ENCODE measurements around the gene USH1C. TPM values are rescaled to one million over a fixed set of nuclear protein-coding genes. Genes with fewer than 3 reads are reported as not detected.

Gene USH1C
- total RNA-seq, 1 experiment from 2014 or later = not detected

- DNase-seq (ENCODE audit: low read depth, low spot score) = no peak
- in situ Hi-C loops (cut with HindIII; ENCODE audit: low pct_unique_long_range_greater_than_20kb, low sequenced_read_pairs) = no loop called here
These were observed 10.3 kb downstream of the USH1C start for GRCh38 chr11:17533778-17534415.

GRCh38 chr11:17533341-17533740, 10.9 kb downstream of the USH1C start:
- in situ Hi-C loops (cut with HindIII; ENCODE audit: low pct_unique_long_range_greater_than_20kb, low sequenced_read_pairs) = no loop called here
- DNase-seq (ENCODE audit: low read depth, low spot score) = no peak

GRCh38 chr11:17532784-17533183, 11.4 kb downstream of the USH1C start:
- in situ Hi-C loops (cut with HindIII; ENCODE audit: low pct_unique_long_range_greater_than_20kb, low sequenced_read_pairs) = no loop called here
- no peak for DNase-seq (ENCODE audit: low read depth, low spot score)

GRCh38 chr11:17531636-17532113, 12.5 kb downstream of the USH1C start:
- in situ Hi-C loops (cut with HindIII; ENCODE audit: low pct_unique_long_range_greater_than_20kb, low sequenced_read_pairs) = no loop called here
- no peak for DNase-seq (ENCODE audit: low read depth, low spot score)

- no peak for DNase-seq (ENCODE audit: low read depth, low spot score)
- in situ Hi-C loops (cut with HindIII; ENCODE audit: low pct_unique_long_range_greater_than_20kb, low sequenced_read_pairs) = no loop called here
These were observed 13.1 kb downstream of the USH1C start for GRCh38 chr11:17531071-17531600.

GRCh38 chr11:17529844-17530185, 14.4 kb downstream of the USH1C start:
- DNase-seq (ENCODE audit: low read depth, low spot score) = no peak
- in situ Hi-C loops (cut with HindIII; ENCODE audit: low pct_unique_long_range_greater_than_20kb, low sequenced_read_pairs) = no loop called here

GRCh38 chr11:17528906-17529843, 15.0 kb downstream of the USH1C start:
- in situ Hi-C loops (cut with HindIII; ENCODE audit: low pct_unique_long_range_greater_than_20kb, low sequenced_read_pairs) = no loop called here
- DNase-seq (ENCODE audit: low read depth, low spot score) = no peak

- in situ Hi-C loops (cut with HindIII; ENCODE audit: low pct_unique_long_range_greater_than_20kb, low sequenced_read_pairs) = no loop called here
These were observed 16.0 kb downstream of the USH1C start for GRCh38 chr11:17528181-17528691.

GRCh38 chr11:17527628-17527995, 16.6 kb downstream of the USH1C start:
- in situ Hi-C loops (cut with HindIII; ENCODE audit: low pct_unique_long_range_greater_than_20kb, low sequenced_read_pairs) = no loop called here
- DNase-seq (ENCODE audit: low read depth, low spot score) = no peak

More at GRCh38 chr11:17528181-17528691, 16.0 kb downstream of the USH1C start:
- DNase-seq (ENCODE audit: low read depth, low spot score) = peak; percentile 69

- in situ Hi-C loops (cut with HindIII; ENCODE audit: low pct_unique_long_range_greater_than_20kb, low sequenced_read_pairs) = no loop called here
- no peak for DNase-seq (ENCODE audit: low read depth, low spot score)
These were observed 17.1 kb downstream of the USH1C start for GRCh38 chr11:17526931-17527627.

- in situ Hi-C loops (cut with HindIII; ENCODE audit: low pct_unique_long_range_greater_than_20kb, low sequenced_read_pairs) = no loop called here
- no peak for DNase-seq (ENCODE audit: low read depth, low spot score)
These were observed 17.9 kb downstream of the USH1C start for GRCh38 chr11:17526326-17526725.

- in situ Hi-C loops (cut with HindIII; ENCODE audit: low pct_unique_long_range_greater_than_20kb, low sequenced_read_pairs) = no loop called here
- no peak for DNase-seq (ENCODE audit: low read depth, low spot score)
These were observed 18.6 kb downstream of the USH1C start for GRCh38 chr11:17525570-17525969.

GRCh38 chr11:17524221-17524620, 20.0 kb downstream of the USH1C start:
- no peak for DNase-seq (ENCODE audit: low read depth, low spot score)
- in situ Hi-C loops (cut with HindIII; ENCODE audit: low pct_unique_long_range_greater_than_20kb, low sequenced_read_pairs) = no loop called here

GRCh38 chr11:17522655-17523054, 21.6 kb downstream of the USH1C start:
- in situ Hi-C loops (cut with HindIII; ENCODE audit: low pct_unique_long_range_greater_than_20kb, low sequenced_read_pairs) = no loop called here
- DNase-seq (ENCODE audit: low read depth, low spot score) = no peak

GRCh38 chr11:17521106-17521900, 22.9 kb downstream of the USH1C start:
- in situ Hi-C loops (cut with HindIII; ENCODE audit: low pct_unique_long_range_greater_than_20kb, low sequenced_read_pairs) = no loop called here
- DNase-seq (ENCODE audit: low read depth, low spot score) = no peak

GRCh38 chr11:17519061-17519885, 24.9 kb downstream of the USH1C start:
- DNase-seq (ENCODE audit: low read depth, low spot score) = no peak
- in situ Hi-C loops (cut with HindIII; ENCODE audit: low pct_unique_long_range_greater_than_20kb, low sequenced_read_pairs) = no loop called here
